ENCODE measurements around the gene FAM120B.

FAM120B gene

DNA sequence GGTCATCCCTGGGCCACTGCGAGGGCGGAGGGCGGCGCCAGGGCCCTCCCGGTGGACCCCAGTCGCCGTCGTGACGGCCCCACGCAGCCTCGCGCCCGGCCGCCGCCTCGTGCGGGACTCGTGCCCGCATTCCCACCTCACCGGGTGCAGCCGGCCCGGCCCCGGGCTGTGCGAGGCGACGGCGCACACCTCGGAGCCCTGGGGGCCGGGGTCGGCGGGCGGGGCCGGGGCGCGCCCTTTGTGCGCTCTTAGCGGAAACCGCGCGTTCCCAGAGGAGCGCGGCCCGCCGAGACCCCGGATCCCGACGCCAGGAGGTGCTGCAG lies 10.2 kb upstream of the FAM120B start:
- no peak overlapping the region for H3K27ac ChIP-seq
- TF ChIP-seq, protein P1, sequence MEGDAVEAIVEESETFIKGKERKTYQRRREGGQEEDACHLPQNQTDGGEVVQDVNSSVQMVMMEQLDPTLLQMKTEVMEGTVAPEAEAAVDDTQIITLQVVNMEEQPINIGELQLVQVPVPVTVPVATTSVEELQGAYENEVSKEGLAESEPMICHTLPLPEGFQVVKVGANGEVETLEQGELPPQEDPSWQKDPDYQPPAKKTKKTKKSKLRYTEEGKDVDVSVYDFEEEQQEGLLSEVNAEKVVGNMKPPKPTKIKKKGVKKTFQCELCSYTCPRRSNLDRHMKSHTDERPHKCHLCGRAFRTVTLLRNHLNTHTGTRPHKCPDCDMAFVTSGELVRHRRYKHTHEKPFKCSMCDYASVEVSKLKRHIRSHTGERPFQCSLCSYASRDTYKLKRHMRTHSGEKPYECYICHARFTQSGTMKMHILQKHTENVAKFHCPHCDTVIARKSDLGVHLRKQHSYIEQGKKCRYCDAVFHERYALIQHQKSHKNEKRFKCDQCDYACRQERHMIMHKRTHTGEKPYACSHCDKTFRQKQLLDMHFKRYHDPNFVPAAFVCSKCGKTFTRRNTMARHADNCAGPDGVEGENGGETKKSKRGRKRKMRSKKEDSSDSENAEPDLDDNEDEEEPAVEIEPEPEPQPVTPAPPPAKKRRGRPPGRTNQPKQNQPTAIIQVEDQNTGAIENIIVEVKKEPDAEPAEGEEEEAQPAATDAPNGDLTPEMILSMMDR (IDR thresholded peaks at IDR 0.05): no peak
- no peak for DNase-seq (ENCODE audit: low spot score)
- peak overlapping the region; percentile 68 for H3K4me3 ChIP-seq

- H3K4me3 ChIP-seq: peak overlapping the region; percentile 68
- H3K27ac ChIP-seq: no peak overlapping the region
- DNase-seq (ENCODE audit: low spot score): no peak
- TF ChIP-seq, protein P1 (IDR thresholded peaks at IDR 0.05): no peak
Measured at GRCh38 chr6:170296746-170297575, 9.6 kb upstream of the FAM120B start.

- H3K4me3 ChIP-seq: no peak overlapping the region
- no peak overlapping the region for H3K27ac ChIP-seq
- TF ChIP-seq, protein P1 (IDR thresholded peaks at IDR 0.05): no peak
- DNase-seq (ENCODE audit: low spot score): no peak
Measured at GRCh38 chr6:170297576-170298330, 8.8 kb upstream of the FAM120B start.

- no peak for DNase-seq (ENCODE audit: low spot score)
Measured at GRCh38 chr6:170298688-170299087, 7.9 kb upstream of the FAM120B start.

DNA sequence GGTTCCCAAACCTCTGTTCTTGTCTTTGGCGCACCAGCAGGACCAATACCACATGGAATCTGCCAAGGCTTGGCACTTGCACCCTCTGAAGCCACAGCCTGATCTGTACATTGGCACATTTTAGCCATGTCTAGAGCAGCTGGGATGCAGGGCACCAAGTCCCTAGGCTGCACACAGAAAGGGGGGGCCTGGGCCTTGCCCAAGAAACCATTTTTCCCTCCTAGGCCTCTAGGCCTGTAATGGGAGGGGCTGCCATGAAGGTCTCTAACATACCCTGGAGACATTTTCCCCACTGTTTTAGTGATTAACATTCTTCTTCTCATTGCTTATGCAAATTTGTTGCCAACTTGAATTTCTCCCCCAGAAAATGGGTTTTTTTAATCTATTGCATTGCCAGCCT lies 5.4 kb upstream of the FAM120B start:
- no peak for DNase-seq (ENCODE audit: low spot score)
- Histone ChIP-seq H3K27ac (no peak overlapping the region), H3K4me3 (no peak overlapping the region)
- TF ChIP-seq, protein P1 (IDR thresholded peaks at IDR 0.05): no peak

More at GRCh38 chr6:170298688-170299087, 7.9 kb upstream of the FAM120B start:
- TF ChIP-seq, protein P1 (IDR thresholded peaks at IDR 0.05): no peak
- Histone ChIP-seq H3K4me3 (no peak overlapping the region), H3K27ac (no peak overlapping the region)

DNA sequence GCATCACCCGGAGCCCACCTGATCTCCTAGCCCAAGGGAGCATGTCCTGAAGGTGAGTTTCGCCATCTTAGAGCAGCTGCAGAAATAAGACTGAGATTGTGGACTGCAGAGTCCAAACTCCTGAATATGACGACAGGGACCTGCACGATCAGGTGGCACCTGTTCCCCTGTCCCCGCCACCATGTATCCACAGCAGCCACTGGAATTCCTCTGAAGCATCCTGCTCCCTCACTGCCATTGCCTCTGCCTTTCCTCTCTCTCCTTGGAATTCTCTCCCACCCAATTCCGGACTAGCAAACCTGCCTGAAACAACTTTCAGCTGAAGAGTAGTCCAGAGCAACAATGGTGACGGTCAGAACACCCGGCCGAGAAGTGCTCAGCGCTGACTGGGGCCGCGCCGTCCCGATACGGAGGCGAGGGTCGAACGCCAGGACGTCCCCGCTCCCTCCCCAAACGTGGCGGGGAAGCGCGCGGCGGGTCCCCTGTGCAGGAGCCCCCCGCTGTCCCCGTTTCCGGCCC lies 694 bp upstream of the FAM120B start:
- H3K4me3 ChIP-seq: peak overlapping the region; percentile 99
- H3K27ac ChIP-seq: peak overlapping the region; percentile 88 to 94
- TF ChIP-seq, protein P1 (IDR thresholded peaks at IDR 0.05): no peak
- DNase-seq (ENCODE audit: low spot score): no peak
